Activated CD4-positive, CD25-positive, alpha-beta regulatory T cell (primary cell): ENCODE measurements around the gene SLC11A1.

Experiments used
- DNase-seq, 4 experiments: peaks; one replicate each; lab custom pipeline; 2025; lab: John Stamatoyannopoulos, UW

Gene SLC11A1

DNA sequence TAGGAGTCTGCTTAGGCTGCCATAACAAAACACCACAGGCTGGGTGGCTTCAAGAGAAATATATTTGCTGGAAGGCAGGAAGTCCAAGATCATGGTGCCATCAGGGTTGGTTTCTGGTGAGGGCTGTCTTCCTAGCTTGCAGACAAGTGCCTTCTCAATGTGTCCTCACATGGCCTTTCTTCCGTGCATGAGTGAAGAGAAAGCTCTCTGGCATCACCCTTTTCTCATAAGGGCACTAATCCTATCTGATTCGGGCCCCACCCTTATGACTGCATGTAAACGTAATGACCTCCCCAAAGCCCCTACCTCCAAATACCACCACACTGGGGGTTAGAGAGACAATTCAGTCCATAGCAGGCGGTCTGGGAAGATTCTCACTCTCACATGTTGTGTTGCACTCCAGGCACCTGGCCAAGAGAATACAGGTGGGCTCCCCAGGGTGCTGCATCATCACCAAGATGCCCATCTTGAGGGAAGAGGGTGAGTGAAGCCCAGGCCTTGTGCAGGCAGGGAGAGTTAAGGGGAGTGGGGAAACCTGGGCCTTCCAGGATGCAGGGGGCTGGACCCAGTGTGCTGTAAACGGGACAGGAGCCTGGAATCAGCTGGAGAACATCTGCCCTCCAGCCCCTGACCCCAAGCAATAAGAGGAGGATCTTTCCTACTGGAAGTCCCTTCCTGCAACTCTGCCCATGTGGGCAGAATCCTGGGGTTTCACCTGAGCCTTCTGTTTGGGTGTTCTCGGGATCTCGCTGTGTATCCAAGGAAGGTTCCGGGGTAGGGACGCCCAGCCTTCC lies 15.3 kb upstream of the SLC11A1 start:
- no peak for DNase-seq

DNA sequence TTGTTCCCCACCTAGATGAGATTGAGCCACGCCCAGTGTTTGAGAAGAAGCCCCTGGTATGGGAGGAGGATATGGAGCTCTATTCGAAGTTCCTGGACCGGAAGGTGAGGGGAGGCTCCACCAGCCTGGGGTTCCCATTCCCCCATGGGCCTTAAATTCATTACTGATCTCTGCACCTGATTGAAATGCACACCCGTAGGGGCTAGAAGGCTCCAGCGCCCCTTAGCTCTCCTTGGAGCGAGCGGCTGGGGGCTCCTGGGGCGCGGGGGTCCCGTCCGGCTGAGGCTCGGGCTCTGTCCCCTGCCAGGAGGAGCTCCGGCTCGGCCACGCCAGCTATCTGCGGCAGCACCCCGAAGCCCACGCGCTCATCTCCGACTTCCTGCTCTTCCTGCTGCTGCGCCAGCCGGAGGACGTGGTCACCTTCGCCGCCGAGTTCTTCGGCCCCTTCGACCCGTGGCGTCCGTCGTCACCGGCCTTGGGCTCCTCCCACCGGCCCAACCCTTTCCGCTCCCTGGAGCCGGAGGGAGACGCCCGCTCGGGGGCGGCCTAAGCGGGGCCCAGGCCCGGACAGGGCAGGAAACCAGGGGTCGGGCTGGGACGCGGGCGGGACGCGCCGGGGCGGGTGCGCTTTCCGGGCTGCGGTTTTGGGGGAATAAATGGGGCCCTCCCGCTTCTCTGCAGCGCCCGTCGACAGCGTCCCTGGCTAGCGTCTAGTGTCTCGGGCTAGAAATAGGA lies 14.5 kb upstream of the SLC11A1 start:
- DNase-seq = peak; percentile 18 to 44 (median 39)

DNA sequence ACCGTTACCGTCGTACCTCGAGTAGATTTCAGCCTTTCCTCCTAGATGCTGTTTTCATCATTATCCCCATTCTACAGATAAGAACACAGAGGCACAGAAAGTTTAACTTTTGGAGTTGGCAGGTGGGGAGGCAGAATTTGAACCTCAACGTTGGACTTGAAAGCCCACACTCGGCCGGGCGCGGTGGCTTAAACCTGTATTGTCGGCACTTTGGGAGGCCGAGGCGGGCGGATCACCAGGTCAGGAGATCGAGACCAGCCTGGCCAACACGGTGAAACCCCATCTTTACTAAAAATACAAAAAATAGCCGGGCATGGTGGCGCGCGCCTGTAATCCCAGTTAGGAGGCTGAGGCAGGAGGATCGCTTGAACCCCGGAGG lies 13.9 kb upstream of the SLC11A1 start:
- DNase-seq = no peak

DNA sequence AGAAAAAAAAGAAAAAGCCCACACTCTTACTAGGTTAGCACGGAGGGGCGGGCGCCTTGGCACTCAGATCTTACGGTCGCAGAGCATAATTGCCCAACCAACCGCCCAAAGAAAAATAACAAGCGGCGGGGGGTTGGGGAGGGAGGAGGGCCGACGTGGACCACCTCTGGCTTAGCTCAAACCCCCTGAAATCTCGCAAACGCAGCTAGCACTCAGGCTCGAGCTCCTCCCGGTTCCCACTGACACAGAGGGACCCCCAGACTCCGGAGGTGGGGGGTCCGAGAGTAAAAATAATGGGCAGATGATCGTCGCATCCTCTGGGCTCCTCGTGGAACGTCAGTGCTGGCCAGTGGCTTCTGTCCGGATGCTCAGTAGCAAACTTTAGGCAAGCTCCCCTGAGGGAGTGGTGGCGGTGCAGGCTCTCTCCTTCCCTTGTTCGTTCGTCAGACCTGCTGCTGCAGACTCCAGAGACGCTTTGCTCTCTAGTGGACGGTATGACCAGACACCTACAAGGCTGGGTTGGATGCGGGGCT lies 13.4 kb upstream of the SLC11A1 start:
- DNase-seq = no peak

DNA sequence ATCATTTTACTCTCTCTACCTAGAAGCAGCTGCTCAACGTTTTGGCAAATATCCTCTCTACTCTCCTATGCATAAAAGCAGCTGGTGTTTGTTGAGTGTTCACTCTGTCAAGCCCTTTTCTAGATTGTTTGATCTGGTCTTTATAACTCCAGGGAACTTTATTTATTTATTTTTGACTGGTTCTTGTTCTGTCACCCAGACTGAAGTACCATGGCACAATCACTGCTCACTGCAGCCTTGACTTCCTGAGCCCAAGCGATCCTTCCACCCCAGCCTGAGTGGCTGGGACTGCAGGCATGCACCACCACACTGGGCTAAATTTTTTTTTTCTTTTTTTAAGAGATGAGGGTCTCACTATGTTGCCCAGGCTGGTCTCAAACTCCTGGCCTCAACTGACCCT lies 12.7 kb upstream of the SLC11A1 start:
- DNase-seq = no peak

DNA sequence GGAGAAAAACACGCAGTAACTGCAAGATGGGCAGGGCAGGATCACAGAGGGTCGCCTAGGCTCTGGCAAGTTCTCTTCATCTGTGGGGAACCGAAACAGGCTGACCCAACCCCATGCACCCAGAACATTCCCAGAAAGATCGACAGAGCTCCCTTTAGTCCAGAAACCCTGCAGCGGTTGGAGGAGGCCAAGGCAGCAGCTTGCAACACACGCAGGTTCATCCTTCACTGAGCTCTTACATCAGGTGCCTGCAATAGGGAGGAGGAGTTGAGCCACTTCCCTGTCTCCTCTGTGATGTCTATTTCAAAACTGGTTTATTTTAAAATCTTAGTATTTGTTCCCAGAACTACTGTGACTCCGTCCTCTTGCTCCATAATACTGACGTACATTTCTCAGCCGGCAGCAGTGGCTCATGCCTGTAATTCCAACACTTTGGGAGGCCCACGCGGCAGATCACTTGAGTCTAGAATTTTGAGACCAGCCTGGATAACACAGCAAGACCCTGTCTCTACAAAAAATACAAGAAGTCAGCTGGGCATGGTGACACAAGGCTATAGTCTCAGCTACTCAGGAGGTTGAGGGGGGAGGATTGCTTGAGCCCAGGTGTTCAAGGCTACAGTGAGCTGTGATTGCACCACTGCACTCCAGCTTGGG lies 11.5 kb upstream of the SLC11A1 start:
- DNase-seq = no peak

DNA sequence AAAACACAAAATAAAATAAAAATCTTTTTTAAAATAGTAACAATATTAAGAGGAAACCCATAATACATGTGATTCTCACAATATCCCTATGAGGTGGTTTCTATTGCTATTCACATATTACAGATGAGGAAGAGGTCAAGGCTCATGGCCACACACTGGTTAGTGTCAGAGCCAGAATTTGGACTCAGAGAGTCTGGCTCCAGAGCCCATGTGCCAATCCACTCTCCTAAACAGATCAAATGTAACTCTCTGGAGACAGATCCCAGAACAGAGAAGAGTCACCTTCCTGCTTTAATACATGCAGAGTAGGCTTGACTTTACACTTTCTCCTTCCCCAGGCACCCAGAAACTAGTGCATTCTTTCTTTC lies 10.1 kb upstream of the SLC11A1 start:
- DNase-seq = no peak

DNA sequence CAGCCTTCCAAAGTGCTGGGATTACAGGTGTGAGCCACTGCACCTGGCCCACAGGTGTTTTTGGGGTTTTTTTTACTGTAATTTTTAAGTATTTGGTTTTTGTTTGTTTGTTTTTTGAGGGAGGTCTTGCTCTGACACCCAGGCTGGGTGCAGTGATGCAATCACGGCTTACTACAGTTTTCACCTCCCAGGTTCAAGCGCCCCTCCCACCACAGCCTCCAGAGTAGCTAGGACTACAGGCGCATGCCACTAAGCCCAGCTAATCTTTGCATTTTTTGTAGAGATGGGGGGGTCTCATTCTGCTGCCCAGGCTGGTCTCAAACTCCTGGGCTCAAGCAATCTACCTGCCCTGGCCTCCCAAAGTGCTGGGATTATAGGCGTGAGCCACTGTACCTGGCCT lies 7.3 kb upstream of the SLC11A1 start:
- no peak for DNase-seq

DNA sequence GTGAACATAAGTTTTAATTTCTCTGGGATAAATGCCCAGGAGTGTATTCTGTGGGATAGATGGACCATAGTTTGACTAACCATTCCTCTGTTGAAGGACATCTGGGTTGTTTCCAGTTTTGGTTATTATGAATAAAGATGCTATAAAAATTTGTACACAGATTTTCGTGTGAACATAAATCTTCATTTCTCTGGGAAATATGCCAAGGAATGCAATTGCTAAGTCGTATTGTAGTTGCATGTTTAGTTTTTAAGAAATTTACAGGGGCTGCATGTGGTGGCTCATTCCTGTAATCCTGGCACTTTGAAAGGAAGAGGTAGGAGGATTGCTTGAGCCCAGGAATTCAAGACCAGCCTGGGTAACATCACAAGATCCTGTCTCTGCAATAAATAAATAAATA lies 6.9 kb upstream of the SLC11A1 start:
- DNase-seq = no peak

DNA sequence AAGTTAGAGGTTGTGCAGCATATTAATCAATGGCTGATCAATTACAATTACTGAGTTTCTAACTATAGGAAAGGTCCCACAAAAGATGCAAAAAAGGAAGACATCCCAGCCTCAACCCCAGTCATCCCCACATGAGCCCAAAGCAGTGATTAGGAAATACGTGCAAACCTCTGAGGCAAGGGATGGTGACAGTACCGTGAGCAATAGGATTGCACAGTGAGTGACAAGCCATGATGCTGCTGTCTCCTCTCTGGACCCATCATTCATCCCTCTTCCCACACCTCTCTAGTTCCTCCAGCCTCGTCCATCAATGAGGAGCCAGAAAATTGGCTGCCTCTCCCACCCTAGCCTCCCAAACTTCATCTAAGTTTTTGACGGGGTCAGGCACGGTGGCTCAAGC lies 4.0 kb upstream of the SLC11A1 start:
- no peak for DNase-seq

DNA sequence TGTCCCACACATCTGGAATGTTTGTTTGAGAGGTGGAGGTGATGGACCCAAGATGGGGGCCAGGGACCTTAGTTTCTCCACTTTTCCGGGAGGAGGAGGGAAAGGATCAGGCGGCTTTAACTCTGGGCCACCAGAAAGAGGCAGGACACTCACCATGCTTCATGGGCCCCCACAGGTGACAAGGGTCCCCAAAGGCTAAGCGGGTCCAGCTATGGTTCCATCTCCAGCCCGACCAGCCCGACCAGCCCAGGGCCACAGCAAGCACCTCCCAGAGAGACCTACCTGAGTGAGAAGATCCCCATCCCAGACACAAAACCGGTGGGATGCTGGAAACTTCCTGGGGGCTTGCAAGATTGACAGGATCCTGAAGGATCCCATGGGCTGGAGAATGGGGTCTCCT lies 712 bp downstream of the SLC11A1 start:
- no peak for DNase-seq

DNA sequence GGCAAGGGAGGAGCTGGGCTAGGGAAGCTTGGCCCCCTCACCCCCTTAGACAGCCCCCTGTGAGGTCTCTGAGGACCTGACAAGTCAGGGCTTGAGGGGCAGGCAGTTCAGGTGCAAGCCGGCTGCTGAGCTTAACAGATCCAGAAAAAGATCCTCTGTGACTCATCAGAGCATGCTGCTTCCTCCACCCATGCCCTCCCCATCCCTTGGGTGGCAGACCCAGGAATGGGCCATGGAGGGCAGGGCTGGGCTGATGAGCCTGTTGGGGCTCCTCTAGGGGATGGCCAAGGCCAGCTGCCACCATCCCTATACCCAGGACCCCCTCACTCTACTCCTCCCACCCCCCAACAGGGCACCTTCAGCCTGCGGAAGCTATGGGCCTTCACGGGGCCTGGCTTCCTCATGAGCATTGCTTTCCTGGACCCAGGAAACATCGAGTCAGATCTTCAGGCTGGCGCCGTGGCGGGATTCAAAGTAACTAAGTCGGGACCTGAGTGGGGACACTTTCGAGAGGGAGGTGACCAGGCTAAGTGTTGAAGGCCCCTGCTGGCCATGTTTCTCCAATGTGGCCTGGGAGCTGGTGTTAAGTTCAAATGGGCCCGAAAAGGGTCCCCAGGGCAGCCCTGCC lies 1.9 kb downstream of the SLC11A1 start:
- DNase-seq = no peak

DNA sequence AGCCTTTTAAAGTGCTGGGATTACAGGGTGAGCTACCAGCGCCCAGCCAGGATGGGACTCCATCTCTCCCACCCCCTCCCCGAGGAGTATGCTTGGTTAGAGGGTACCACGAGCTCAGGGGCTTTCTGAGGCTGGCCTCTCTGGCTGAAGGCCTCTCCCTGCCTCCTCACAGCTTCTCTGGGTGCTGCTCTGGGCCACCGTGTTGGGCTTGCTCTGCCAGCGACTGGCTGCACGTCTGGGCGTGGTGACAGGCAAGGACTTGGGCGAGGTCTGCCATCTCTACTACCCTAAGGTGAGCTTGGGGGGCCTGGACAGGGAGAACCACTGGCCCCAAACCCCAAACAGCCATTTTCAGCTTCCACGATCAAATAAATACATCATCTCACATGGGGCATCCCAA lies 2.9 kb downstream of the SLC11A1 start:
- no peak for DNase-seq

DNA sequence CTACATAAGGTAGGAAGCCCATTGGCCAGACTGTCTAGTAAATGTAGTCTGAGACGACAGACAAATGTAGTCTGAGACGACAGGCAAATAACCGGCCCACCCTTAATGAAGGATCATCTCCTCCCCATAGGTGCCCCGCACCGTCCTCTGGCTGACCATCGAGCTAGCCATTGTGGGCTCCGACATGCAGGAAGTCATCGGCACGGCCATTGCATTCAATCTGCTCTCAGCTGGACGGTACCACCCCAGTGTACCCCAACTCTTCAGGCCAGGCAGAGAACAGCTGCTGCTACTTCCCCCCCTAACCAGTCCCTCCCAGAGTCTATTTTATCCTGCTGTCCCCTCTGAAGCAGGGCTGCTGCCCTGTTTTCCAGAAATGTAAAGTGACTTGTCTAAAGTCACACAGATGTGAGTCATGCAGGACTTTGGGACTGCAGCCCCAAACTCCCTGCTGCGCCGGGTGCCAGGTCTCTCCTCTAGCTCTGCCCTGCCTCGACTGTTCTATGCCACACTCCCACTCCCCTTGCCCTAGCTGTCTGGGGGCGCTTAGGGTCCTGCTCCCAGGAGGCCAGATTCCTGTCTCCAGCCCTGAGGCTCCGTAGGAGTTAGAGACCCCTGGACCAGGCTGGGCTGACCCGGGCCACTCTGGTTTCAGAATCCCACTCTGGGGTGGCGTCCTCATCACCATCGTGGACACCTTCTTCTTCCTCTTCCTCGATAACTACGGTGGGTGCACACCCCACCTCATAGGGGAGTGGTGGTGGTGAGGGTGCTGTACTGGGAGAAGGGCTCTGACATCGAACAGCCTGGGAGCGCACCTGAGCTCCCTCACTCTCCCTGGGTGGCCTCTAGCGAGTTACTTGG lies 4.7 kb downstream of the SLC11A1 start:
- DNase-seq = no peak

DNA sequence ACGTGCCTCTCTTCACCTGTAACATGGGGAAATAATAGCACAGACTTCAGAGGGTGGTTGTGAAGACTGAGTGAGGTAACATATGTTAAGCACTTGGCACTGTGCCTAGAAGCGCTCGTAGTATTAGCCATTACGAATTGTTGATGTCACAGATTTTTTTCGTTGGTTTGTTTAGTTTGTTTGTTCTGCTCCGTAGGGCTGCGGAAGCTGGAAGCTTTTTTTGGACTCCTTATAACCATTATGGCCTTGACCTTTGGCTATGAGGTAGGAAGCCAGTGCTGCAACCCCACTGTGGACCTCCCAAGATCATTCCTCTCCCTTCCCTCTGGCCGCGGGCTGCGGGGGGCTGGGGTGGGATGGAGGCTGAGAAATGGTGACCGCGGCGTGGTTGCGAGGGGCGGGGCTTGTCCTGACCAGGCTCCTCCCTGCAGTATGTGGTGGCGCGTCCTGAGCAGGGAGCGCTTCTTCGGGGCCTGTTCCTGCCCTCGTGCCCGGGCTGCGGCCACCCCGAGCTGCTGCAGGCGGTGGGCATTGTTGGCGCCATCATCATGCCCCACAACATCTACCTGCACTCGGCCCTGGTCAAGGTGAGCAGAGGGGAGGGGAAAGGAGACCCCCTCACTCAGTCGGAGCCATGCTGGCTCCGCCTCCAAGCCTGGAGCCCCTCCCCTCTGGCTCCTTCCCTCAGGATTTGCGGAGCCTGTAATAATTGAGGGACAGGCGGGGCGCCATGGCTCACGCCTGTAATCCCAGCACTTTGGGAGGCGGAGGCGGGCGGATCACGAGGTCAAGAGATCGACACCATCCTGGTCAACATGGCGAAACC lies 5.5 kb downstream of the SLC11A1 start:
- no peak for DNase-seq

DNA sequence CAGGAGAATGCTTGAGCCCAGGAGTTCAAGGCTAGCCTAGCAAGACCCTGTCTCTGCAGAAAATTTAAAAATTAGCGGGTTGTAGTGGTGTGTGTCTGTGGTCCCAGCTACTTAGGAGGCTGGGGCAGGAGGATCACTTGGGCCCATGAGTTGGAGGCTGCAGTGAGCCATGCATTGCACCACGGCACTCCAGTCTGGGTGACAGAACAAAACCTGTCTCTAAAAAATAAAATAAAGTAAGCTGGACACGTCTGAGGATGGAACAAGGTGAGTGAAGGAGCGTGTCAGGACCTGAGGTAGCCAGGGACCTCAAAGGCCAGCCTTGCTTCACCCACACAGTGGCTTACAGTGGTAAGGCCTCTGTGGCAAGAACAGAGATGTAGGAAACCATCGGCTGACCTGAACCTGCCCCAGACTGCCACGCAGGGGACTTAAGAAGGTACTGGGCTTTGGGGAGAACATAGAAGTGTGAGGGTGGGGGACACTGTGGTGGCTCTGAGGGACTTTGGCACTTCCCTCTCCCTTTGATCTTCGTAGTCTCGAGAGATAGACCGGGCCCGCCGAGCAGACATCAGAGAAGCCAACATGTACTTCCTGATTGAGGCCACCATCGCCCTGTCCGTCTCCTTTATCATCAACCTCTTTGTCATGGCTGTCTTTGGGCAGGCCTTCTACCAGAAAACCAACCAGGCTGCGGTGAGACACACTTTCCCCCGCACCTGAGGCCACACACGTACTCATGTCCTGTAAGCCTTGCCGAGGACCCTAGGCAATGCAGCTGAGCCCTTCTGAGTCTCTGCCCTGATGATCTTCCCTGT lies 7.5 kb downstream of the SLC11A1 start:
- no peak for DNase-seq

DNA sequence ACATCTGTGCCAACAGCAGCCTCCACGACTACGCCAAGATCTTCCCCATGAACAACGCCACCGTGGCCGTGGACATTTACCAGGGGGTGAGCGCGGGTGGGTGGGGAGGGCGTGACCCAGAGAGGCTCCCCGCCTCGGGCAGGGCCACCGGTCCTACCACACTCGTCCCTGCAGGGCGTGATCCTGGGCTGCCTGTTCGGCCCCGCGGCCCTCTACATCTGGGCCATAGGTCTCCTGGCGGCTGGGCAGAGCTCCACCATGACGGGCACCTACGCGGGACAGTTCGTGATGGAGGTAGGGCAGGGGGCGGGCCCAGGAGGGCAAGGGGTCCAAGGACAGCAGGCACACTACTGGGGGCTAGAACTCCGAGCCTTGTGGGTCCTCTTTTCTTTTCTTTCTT lies 9.1 kb downstream of the SLC11A1 start:
- no peak for DNase-seq

DNA sequence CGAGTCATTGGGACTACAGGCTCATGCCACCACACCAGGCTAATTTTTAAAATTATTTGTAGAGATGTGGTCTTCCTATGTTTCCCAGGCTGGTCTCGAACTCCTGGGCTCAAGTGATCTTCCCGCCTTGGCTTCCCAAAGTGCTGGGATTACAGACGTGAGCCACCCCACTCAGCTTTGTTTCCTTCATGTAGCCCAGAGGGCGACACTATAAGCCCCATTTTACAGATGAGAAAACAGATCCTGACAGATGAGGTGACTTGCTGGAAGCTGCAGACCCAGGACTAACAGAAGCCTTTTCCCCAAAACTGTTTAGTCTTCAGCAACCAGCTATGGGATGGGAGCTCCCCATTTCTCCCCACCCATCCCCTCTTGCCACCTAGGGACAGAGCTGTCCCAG lies 10.4 kb downstream of the SLC11A1 start:
- DNase-seq = no peak

DNA sequence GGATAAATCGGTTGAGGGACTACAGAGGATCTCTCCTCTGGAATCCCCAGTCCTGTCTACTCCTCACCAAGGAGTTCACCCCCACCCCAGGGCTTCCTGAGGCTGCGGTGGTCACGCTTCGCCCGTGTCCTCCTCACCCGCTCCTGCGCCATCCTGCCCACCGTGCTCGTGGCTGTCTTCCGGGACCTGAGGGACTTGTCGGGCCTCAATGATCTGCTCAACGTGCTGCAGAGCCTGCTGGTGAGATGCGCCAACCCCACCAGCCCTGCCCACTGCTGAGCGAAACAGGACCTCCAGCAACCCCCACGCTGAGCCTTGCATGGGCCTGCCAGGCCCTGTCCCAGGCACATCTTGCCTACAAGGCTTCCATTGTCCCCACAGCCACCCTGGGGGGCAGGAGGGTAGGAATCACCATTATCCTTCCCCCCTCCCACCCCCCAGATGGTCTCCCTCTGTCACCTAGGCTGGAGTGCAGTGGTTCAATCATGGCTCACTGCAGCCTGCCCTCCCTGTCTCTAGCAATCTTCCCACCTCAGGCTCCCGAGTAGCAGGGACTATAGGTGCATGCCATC lies 10.9 kb downstream of the SLC11A1 start:
- DNase-seq = no peak
